Kasumi-1 (cell line): ENCODE data around the gene LBH.

Experiments
- DNase-seq, 2 experiments: peaks; one replicate each; lab custom pipeline; 2025; lab: John Stamatoyannopoulos, UW

The LBH gene

DNA sequence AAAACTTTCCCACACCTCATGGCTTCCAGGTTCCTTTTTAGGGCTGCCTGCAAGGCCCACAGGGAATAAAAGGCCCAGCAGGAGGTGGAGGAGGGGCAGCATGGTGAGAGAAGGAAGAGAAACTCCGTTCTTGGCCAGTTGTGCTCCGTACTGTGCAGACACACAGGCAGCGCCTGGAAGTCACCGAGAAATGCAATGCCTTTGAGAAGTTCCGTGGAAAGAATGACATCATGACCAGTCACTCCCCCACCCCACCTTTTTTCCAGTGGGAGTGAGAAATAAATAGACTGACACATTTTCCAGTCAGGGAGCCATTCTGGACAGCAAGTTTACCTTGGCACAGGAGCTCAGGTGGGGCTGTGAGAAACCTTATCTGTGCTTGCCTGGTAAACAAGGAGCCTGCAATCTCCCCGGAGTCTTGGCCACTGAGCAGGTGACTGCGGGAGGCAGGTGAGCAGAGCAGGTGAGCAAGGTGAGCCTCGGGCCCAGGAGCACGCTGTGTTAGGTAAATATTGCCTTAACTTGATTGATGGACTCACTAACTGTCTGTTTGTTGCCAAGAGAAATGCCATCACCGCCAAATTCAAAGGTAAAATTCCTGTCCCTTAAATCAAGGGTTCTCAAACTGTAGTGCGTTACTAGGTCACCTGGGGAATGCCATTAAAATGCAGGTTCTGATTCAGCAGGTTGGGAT is 13.5 kb upstream of the LBH start:
- no peak for DNase-seq

- DNase-seq: no peak
Observed at GRCh38 chr2:30218338-30218713, 13.0 kb upstream of the LBH start.

DNA sequence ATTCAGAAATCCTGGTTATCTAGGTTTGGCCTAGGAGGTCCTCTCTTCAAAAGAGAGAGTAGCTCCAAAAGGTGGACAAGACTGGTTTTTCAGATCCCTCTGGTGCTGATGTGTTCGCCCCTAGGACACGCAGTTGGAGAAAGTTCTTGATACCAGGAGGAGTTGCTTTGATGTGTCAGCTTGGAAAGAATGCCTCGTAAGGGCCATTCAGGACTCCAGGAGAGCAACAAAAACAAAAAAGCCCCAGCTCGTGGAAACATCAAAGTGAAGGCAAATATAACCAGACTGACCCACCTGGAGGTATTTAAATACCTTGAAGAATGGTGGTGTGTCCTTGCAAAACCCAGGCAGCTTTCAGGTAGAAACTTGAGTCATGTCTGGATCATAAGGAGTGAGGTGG is 12.5 kb upstream of the LBH start:
- no peak for DNase-seq

- no peak for DNase-seq
Observed at GRCh38 chr2:30219886-30220875, 11.2 kb upstream of the LBH start.

- no peak for DNase-seq
Observed at GRCh38 chr2:30221531-30221930, 9.8 kb upstream of the LBH start.

- no peak for DNase-seq
Observed at GRCh38 chr2:30222031-30222430, 9.3 kb upstream of the LBH start.

- DNase-seq: no peak
Observed at GRCh38 chr2:30222636-30223360, 8.5 kb upstream of the LBH start.

GRCh38 chr2:30223413-30223874 is 7.9 kb upstream of the LBH start:
- peak; percentile 46 to 63 for DNase-seq

DNA sequence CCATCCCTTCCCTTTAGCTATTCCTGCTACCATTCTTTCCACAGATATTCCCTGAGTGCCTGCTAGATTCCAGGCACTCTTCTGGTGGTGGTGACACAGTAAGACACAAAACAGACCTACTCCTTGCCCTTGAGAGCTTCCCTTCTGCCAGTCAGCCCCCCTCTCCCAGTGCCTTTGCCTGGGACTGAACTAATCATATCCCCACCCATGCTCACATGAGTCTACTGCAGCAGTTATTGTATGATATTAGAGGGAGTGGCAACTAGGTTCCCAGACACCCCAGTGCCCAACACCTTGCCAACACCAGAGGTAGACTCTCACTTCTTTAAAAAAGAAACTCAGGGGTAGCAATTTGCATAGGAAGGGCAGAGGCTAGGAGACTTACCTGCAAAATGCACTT is 7.2 kb upstream of the LBH start:
- DNase-seq: no peak

GRCh38 chr2:30225131-30225762 is 6.1 kb upstream of the LBH start:
- peak; percentile 83 to 89 for DNase-seq

DNA sequence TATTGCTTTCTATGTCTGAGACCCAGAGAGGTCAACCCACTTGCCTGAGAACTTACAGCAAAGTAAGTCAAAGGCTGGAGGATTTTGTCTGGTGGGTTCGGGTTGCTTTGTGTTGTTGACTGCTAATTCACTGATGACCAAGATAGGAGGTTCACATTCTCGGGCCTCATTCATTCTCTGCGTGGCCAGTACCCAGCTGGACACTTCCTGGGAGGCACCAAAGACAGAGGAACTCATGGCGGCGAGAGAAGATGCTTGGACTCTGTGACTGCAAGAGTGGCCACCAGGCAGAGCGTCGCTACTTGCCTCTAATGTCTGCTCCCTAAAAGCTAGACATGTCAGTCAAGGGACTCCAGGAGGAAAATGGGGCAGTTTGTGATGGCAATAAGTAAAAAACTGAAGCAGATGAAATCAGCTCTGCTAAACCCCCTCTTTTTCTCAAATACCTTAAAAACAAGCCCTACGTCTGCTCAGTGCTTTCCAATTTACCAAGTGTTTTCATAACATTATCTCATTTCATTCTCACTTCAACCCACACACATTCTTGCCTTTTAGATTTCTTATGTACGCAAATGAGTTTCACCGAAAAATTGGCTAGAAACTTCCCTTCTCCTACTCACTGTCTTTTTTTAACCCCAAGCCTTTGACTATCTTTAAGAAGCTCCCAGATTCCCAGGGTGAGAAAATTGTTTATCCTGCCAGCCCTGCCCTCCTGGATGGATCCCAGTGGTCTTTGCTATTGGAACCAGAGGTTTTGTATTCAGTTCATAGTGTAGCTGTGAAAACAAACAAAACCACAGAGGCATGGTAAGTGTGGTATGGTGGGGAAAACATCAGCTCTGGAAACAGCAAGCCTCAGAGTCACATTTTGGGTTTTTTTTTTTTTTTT is 4.9 kb upstream of the LBH start:
- no peak for DNase-seq

DNA sequence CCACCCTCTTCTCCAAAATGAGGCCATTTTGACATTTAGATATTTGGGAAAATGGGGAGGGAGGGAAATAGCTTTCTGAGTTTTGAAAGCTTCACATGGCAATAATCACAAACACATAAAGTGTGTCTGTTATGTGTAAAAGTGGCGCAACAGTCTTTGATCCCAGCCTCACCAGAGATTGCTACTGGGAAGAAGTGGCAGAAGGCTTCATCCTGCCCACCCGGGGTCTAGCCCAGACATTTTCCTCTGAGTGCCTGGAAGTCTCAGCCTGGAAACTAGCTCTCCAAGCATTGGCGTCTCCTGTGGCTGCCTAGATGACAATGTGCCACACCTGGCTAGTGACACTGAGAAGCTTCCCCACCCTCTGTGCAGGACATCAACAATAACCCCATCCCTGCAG is 1.7 kb upstream of the LBH start:
- no peak for DNase-seq

GRCh38 chr2:30230497-30231211 is 680 bp upstream of the LBH start:
- no peak for DNase-seq

- DNase-seq: peak; percentile 37 to 44
Observed at GRCh38 chr2:30231996-30232800, 864 bp downstream of the LBH start.

GRCh38 chr2:30232801-30233130 is 1.4 kb downstream of the LBH start:
- peak; percentile 30 to 37 for DNase-seq

DNA sequence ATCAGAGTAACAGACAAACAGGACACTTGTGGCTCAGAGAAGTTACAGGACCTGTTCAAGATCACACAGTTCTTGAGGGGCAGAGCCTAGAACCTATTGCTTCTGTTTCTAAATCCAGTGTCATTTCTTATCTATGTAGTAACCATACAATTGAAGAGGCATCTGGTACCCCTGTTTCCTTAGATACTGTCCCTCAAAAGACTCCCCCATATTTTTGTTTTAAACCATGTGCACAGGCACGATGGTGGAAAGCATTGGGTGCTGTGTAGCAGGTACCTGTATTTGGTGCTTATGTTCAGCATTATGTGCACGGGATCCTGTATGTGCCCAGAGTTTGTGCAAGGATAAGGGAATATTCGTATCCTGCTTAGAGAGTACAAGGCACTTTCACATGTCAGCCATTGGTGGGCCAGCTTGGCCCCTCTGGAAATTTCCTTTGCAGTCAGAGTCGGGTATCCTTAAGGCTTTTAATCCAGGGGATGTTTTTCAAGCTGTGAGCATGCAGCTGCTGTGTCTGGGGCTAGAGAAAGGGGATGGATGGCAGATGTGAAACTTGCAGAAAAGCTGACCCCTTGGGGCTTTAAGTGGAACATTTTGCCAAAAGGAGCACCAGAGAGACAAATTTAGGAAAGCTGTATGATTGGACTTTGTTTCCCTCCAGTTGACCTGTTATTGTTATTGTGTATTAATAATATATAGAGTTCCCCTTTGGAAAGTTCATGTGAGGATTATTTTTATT is 2.1 kb downstream of the LBH start:
- peak in 1 of 2 experiments; percentile 1 for DNase-seq

- DNase-seq: no peak
Observed at GRCh38 chr2:30234180-30234971, 3.0 kb downstream of the LBH start.
